DND-41 (cell line): Measurements from ENCODE around the gene IQSEC2.

Experiments used
- ATAC-seq: fragments of 200-7000 bp; cut with Tn5 transposase; 3 replicates; pipeline ENCODE4 v1.9.1; 2021; ENCODE audit warnings: low read depth; ENCODE audit not compliant: insufficient read depth
- DNase-seq: peaks from one replicate; pipeline ENCODE4 v3.0.0-alpha.2; 2020
- H2AFZ ChIP-seq: 2 replicates; pipeline ENCODE4 v1.6.0; 2012; ENCODE audit warnings: low read depth, low read length
- H3K27ac ChIP-seq: 2 replicates; pipeline ENCODE4 v1.5.1; 2012; ENCODE audit warnings: low read length, inconsistent platforms
- H3K27me3 ChIP-seq: fragments of 200-600 bp; sonication (generic); 2 replicates; pipeline ENCODE4 v1.6.0; 2012; ENCODE audit warnings: low read length, mild to moderate bottlenecking, inconsistent platforms; ENCODE audit not compliant: insufficient read depth, poor library complexity
- H3K36me3 ChIP-seq: 2 replicates; pipeline ENCODE4 v1.5.1; 2012; ENCODE audit warnings: low read length, inconsistent platforms; ENCODE audit not compliant: insufficient read depth
- H3K4me1 ChIP-seq: 2 replicates; pipeline ENCODE4 v1.5.1; 2012; ENCODE audit warnings: mild to moderate bottlenecking, low read length; ENCODE audit not compliant: insufficient read depth
- H3K4me2 ChIP-seq: 2 replicates; pipeline ENCODE4 v1.6.0; 2012; ENCODE audit warnings: mild to moderate bottlenecking, moderate library complexity, low read length, inconsistent platforms; ENCODE audit not compliant: insufficient read depth
- H3K4me3 ChIP-seq, 2 experiments: fragments of 200-600 bp in 1 of 2; shearing (Covaris generic) in 1 of 2; 2 replicates each; pipeline ENCODE4 v1.5.1; 2012 to 2016; ENCODE audit warnings: inconsistent platforms in 2 of 2, low read length in 2 of 2, mild to moderate bottlenecking in 2 of 2, low read depth in 1 of 2, moderate library complexity in 1 of 2
- H3K79me2 ChIP-seq: 2 replicates; pipeline ENCODE4 v1.6.0; 2012; ENCODE audit warnings: low read length, inconsistent platforms; ENCODE audit not compliant: insufficient read depth
- H3K9ac ChIP-seq: 2 replicates; pipeline ENCODE4 v1.6.0; 2012; ENCODE audit warnings: low read depth, mild to moderate bottlenecking, inconsistent platforms, low read length, moderate library complexity
- H3K9me3 ChIP-seq: 2 replicates; pipeline ENCODE4 v1.5.1; 2012; ENCODE audit warnings: low read length, moderate library complexity, mild to moderate bottlenecking, inconsistent platforms; ENCODE audit not compliant: insufficient read depth, severe bottlenecking
- H4K20me1 ChIP-seq: 2 replicates; pipeline ENCODE4 v1.6.0; 2012; ENCODE audit warnings: low read length; ENCODE audit not compliant: insufficient read depth
- EZH2 ChIP-seq: IDR thresholded peaks from 3 replicates; pipeline ENCODE4 v1.6.1; 2012; ENCODE audit warnings: borderline replicate concordance, low read depth, mild to moderate bottlenecking, moderate library complexity, low read length, inconsistent platforms; ENCODE audit not compliant: severe bottlenecking
- TF ChIP-seq, protein P1 (sequence below): IDR thresholded peaks from 2 replicates; pipeline ENCODE4 v1.5.1; 2012; ENCODE audit warnings: borderline replicate concordance, low read length, moderate library complexity, mild to moderate bottlenecking; ENCODE audit not compliant: poor library complexity, severe bottlenecking; ENCODE audit errors: extremely low read depth

The IQSEC2 gene

DNA sequence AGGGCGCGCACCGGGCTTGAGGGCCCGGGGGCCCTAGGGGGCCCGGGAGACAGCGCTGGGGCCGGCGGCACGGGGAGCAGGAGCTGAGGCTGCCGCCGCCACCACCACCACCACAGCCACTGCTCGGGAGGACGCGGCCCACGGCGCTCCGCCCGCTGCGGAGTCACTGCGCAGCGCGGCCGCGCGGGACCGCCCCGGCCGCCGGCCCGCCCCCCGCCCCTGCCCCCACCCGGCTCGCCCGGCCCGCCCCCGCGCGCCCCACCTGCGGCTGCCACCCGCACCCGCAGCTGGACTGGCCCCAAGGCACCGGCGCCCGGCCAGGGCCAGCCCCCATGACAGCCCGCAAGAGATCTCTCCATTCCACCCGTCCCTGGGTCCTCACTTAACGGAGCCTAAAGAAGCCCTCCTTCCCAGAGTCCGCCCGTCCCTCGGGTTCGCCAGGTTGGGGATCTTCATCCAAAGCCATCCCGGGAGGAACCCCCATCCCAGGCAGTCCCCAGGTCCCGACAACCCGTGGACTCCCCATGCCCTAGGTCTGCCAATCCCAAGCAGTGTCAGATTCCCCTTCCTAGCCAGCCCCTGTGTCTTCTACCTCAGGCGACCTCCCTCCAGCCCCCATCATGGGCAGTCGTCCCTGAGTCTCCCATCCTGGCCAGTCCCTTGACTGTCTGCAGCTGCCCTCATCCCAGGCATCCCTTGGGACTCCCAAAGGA, 40.0 kb upstream of the IQSEC2 start:
- no peak for TF ChIP-seq EZH2
- TF ChIP-seq, protein P1, sequence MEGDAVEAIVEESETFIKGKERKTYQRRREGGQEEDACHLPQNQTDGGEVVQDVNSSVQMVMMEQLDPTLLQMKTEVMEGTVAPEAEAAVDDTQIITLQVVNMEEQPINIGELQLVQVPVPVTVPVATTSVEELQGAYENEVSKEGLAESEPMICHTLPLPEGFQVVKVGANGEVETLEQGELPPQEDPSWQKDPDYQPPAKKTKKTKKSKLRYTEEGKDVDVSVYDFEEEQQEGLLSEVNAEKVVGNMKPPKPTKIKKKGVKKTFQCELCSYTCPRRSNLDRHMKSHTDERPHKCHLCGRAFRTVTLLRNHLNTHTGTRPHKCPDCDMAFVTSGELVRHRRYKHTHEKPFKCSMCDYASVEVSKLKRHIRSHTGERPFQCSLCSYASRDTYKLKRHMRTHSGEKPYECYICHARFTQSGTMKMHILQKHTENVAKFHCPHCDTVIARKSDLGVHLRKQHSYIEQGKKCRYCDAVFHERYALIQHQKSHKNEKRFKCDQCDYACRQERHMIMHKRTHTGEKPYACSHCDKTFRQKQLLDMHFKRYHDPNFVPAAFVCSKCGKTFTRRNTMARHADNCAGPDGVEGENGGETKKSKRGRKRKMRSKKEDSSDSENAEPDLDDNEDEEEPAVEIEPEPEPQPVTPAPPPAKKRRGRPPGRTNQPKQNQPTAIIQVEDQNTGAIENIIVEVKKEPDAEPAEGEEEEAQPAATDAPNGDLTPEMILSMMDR = no peak
- H3K9me3 ChIP-seq = no peaks in the 10 kb centered on the region
- no peak overlapping the region for H3K27ac ChIP-seq
- H3K9ac ChIP-seq = no peak overlapping the region
- DNase-seq (no peak), ATAC-seq (no peak)
- no peaks in the 10 kb centered on the region; the same call in 1 of the 2 replicates for H3K4me1 ChIP-seq
- no peak overlapping the region for H3K4me3 ChIP-seq
- H3K4me2 ChIP-seq = no peak overlapping the region
- H3K79me2 ChIP-seq = no peaks in the 10 kb centered on the region
- no peaks in the 10 kb centered on the region for H3K27me3 ChIP-seq
- H2AFZ ChIP-seq = no peak overlapping the region
- H4K20me1 ChIP-seq = no peaks in the 10 kb centered on the region
- H3K36me3 ChIP-seq = no peaks in the 10 kb centered on the region

DNA sequence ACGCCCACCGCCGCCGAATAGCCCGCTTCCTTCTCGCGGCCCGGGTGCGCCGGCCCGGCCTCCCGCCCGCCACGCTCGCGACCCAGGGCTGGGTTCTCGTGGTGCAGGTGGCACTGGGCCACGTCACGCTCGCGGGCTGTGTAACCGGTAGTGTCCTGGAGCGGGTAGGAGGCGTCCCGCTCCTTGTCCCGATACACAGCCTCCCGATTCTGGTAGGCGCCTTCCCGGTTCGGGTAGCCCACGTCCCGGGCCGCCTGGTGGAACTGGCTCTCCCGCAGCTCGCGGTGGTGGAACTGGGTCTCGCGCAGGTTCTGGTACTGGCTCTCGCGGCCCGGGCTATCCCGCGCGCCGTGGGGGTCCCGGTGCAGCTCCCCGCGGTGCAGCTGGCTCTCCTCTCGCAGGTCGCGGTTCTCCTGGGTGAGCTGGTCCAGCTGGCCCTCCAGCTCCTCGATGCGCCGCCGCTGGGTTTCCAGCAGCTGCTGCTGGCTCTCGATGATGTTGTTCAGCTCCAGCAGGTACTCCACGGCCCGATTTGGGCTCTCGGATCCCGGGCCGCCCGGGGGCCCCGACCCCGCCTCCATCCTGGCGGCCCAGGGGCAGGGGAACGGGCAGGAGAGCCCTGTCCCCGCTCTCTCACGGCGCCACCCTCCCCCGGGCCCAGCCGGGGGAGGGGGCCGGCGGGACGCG, 39.3 kb upstream of the IQSEC2 start:
- no peaks in the 10 kb centered on the region for H4K20me1 ChIP-seq
- no peaks in the 10 kb centered on the region for H3K9me3 ChIP-seq
- ATAC-seq (no peak), DNase-seq (no peak)
- no peak overlapping the region for H3K4me2 ChIP-seq
- no peaks in the 10 kb centered on the region; the same call in 1 of the 2 replicates for H3K4me1 ChIP-seq
- no peak overlapping the region for H3K4me3 ChIP-seq
- TF ChIP-seq, protein P1 = no peak
- no peak for TF ChIP-seq EZH2
- H3K79me2 ChIP-seq = no peaks in the 10 kb centered on the region
- H3K27me3 ChIP-seq = no peaks in the 10 kb centered on the region
- H3K36me3 ChIP-seq = no peaks in the 10 kb centered on the region
- no peak overlapping the region for H2AFZ ChIP-seq
- H3K9ac ChIP-seq = no peak overlapping the region
- H3K27ac ChIP-seq = no peak overlapping the region

DNA sequence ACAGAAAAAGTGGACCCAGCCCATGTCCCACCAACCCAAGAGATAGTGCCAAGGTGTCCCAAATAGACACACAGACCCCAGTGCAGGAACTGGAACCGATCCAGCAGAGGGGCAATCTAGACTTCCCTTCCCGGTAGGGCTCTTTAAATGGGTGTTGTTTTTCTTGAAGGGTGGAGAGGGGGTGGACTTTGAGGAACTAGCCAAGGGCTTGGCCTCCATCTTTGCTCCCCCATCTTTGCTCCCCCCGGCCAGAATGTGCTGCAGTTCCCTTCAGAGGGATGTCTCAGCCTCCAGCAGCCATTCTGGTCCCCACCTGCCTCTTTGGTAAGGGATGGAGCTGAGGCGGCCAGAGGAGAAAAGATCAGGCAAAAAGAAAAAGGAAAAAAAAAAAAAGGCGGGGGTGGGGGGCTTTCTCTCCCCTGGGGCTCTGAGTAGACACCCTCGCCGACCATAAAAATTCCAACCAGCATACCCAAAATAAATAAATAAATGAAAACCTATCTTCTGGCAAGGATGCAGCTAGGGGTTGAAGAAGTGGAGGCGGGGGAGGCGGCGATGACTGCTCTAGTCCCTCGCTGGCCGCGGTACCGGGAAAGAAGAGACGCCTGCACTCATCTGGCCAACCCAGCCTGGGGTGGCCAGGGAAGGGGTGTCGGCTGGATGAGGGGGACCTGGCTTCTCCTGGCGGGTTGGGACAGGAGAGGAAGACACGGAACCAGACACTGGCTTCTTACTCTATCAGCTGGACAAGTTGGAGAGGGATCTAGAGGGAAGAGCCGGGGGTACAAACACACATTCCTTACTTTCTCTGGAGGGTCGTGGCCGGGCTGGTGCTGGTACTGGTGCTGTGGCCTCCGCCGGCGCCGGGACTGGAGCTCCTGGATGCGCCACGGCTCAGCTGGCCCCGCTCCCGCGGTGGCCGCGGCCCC, 38.5 kb upstream of the IQSEC2 start:
- Histone ChIP-seq H3K27me3 (no peaks in the 10 kb centered on the region), H3K4me2 (no peak overlapping the region), H3K4me3 (no peak overlapping the region)

More for the DNA sequence above, 38.5 kb upstream of the IQSEC2 start:
- no peak overlapping the region for H2AFZ ChIP-seq
- ATAC-seq (no peak), DNase-seq (no peak)
- no peak overlapping the region for H3K27ac ChIP-seq
- no peak overlapping the region for H3K9ac ChIP-seq
- H3K79me2 ChIP-seq = no peaks in the 10 kb centered on the region
- no peaks in the 10 kb centered on the region for H3K9me3 ChIP-seq
- TF ChIP-seq, protein P1 = no peak
- TF ChIP-seq EZH2 = no peak
- H3K36me3 ChIP-seq = no peaks in the 10 kb centered on the region
- H3K4me1 ChIP-seq = no peaks in the 10 kb centered on the region; the same call in 1 of the 2 replicates
- no peaks in the 10 kb centered on the region for H4K20me1 ChIP-seq
